ENCODE data around the gene MOB1B.
"Not testable (repeated sequence)": the region's sequence is repeated elsewhere in the genome, so short reads cannot be mapped to it uniquely, and the experiment has no call there.

Gene MOB1B

DNA sequence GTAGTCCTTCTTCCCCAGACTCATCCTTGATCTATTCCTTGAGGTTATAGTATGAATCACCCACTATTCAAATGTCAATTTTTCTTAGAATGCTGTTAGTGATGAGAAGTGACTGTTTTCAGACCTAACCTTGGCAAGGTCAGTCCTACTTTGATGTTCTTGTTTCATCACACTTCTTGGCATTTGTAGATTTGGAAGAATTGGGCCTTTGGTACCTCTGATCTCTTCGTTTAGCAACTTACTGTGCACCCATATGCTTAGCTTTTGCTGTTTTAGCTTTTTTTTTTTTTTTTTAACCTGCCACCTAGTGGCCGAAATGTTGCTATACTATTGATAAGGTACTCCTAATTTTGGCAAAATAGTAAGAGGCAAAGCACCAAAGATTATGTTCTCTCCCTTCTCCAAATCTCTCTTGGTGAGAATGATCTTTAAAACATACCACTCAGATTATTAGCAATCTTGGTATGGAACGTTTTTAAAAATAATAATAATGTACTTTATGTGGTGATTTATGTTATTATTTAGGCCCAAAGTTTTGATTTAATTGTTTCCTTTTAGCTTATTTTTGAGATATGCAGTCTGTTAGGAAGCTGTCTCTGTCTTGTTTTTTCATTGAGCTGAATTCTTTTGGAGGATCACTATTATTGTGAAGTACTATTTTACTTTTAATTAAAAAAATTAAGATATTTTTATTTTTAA is 107.9 kb downstream of the MOB1B start:
- DNase-seq = no peak

- no peak for DNase-seq
Observed at GRCh38 chr4:71011451-71011850, 109.3 kb downstream of the MOB1B start.

DNA sequence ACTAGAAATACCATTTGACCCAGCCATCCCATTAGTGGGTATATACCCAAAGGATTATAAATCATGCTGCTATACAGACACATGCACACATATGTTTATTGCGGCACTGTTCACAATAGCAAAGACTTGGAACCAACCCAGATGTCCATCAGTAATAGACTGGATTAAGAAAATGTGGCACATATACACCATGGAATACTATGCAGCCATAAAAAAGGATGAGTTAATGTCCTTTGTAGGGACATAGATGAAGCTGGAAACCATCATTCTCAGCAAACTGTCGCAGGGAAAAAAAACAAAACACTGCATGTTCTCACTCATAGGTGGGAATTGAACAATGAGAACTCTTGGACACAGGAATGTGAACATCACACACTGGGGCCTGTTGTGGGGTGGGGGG is 115.2 kb downstream of the MOB1B start:
- DNase-seq = not testable (repeated sequence)

DNA sequence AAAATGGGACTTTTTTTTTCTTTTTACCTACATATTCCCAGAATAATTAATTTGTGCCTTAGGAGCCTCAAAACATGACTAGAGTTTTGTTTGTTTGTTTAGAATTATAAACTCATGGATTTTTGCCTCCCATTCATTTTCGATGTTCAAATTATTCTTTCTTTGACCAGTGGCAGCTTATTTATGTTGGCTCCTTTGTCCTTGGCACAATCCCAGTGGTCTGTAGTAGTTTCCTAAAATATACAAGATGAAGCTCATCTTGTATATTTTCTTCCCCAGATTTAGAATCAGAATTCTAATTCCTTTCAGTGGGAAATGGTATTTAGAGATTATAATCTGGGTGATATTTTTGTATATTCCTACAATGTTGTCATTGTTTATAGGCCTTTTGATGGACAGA is 118.4 kb downstream of the MOB1B start:
- no peak for DNase-seq

GRCh38 chr4:71025654-71026053 is 123.5 kb downstream of the MOB1B start:
- no peak for DNase-seq

DNA sequence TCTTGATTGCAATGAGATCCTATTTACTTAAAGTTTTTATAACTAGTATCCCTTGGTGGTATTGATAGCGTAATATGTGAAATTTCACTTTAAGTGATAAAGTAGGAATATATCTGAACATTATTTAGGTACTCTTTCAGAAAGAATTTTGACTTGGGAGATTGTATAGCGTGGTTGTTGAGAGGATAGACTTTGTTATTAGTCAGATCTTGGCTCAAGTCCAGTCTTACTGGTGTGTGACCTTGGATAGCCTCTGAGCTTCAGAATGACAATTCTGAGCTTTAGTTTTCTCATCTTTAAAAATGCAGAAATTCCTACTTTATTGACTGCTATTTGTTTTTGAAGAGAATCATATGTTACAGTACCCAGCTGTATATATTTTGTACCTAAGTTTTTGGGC is 123.9 kb downstream of the MOB1B start:
- no peak for DNase-seq

DNA sequence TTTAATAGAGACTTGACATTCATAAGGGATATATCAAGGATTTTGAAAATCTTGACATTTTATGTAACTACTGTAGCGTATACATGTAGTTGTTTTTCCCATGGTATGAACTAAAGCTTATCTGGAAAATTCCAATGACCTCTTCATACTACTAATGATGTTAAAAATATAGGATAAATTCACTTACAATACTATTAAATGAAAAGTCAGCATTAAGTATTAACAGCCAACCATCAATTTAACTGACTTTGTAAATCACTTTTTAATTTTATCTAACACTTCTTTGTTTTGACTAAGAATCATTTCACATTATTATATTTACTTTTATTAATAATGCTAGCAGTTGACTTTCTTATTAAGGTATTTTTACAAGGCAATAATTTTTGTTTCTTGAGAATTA is 125.4 kb downstream of the MOB1B start:
- no peak for DNase-seq

- DNase-seq = no peak
Observed at GRCh38 chr4:71029504-71029903, 127.3 kb downstream of the MOB1B start.

DNA sequence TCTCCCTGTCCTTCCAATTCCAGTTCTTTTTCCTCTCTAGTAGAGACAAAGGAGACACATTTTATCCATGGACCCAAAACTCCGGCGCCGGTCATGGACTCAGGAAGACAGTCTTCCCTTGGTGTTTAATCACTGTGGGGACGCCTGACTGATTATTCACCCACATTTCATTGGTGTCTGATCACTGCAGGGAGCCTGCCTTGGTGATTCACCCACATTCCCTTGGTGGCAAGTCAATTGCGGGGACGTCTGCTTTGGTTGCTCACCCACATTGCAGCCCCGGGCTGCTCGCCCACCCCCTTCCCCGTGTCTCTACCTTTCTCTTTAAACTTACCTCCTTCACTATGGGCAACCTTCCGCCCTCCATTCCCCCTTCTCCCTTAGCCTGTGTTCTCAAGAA is 129.9 kb downstream of the MOB1B start:
- DNase-seq = not testable (repeated sequence)
